HG02798 (cell line): Measurements from ENCODE around the gene KLHL11.
A peak's percentile ranks its signal among the peaks of the same experiment; 100 is the strongest.
"Not testable (repeated sequence)": the region's sequence is repeated elsewhere in the genome, so short reads cannot be mapped to it uniquely, and the experiment has no call there.

Experiments used
- ATAC-seq: cut with Tn5 transposase; IDR thresholded peaks from one replicate; pipeline ENCODE4 v1.9.1; 2021; ENCODE audit warnings: mild to moderate bottlenecking; ENCODE audit not compliant: unreplicated experiment, poor library complexity

The KLHL11 gene

GRCh38 chr17:41839448-41839847 lies 25.8 kb downstream of the KLHL11 start:
- not testable (repeated sequence) for ATAC-seq

GRCh38 chr17:41837761-41838538 lies 27.3 kb downstream of the KLHL11 start, which contains the start of gene KLHL10:
KLHL10 (plus strand) TSS chr17:41837825; CDS start chr17:41837933, 108 bp downstream.
- no peak for ATAC-seq

DNA sequence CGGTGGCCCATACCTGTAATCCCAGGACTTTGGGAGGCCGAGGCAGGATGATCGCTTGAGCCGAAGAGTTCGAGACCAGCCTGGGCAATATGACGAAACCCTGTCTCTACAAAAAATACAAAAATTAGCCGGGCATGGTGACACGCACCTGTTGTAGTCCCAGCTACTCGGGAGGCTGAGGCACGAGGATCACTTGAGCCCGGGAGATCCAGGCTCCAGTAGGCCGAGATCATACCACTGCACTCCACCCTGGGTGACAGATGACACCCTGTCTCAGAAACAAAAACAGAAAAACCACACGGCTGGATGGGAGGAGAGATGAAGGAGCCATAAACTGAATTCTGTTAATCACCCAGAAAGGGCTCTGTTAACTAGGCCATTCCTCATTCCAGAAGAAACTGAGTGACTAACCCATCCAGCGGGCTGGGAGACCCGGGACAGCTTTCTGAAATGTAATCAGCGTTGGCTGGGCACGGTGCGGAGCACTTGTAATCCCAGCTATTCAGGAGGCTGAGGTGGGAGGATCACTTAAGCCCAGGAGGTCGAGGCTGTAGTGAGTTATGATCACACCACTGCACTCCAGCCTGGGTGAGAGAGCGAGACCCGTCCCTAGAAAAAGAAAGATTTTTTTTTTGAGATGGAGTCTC lies 28.6 kb downstream of the KLHL11 start:
- no peak for ATAC-seq

DNA sequence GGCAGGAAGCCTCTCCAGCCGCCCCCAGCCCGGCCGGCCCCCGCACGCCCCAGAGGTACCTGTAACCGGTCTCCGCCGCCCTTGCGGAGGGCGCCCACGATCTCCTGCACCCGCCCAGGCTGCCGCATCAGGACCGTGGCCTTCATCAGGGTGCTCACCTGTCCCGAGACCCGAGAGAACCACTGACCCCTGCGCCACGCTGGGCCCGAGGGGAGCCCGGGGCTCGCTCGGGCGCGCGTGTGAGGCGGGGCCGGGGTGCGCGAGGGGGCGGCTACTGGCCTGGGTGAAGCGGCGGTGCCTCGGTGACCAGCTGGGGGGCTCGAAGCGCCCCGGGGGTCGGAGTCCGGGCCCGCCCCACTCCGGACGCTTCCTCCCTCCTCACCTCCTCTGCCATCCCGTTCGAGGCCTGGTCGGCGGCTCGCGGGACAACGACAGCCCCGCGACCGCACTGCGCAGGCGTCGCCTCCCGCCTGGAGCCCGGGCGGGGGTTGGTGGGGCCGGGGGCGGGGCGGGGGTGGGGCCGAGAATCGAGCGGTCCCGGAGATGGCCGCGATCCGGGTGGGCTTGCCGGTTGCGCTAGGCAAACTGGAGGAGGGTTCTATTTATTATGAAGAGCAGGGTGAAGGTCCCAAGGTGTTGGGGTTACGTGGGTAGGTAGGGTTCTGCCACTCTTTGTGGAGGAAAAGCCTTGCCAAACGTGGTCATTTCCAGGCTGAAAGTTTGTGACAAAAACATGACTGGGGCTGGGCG lies 29.2 kb downstream of the KLHL11 start, which contains the start of gene NT5C3B:
Gene NT5C3B (minus strand): TSS at position 433 of the 750 bp plus-strand sequence. CDS start 39 bp downstream, at position 394.
- ATAC-seq = peak; percentile 74

DNA sequence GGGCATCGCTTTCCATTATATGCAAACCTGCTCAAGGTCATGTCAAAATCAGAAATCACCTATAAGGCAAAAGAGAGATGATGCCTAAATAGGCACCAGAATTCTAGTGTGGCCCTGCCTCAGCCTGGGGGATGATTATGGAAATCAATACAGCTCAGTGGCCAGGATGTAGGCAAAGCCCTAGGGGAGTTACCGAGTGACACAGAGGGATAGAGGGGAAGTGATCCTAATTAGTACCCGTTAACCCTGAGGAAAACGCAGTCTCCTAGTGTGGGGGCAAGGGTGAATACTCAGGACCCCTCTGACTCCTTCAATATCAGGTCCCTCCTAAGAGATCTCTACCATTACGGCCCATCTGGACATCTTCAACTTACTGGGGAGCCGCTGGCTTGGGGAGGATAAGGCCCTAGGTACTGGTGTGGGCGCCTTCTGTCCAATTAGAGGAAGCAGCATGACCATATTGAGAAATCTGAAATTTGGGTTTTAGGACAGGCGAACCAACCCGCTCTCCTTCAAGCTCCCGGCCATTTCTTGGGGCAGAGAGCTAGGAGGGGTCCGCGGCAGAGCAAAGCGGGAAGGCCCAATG lies 29.9 kb downstream of the KLHL11 start:
- no peak for ATAC-seq

DNA sequence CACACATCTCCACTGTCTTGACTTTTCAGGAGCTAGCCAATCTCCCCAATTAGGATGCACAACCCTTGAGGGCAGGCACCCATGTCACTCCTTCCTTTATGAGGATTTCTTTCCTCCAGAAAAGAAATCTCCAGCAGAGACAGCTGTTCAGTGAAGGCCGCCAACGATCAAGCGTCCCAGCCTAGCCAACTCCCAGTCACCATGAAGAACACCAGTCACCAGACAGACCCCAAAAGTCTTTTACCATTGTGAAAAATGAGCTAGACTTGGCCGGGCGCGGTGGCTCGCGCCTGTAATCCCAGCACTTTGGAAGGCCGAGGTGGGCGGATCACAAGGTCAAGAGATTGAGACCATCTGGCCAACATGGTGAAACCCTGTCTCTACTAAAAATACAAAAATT lies 35.3 kb downstream of the KLHL11 start:
- not testable (repeated sequence) for ATAC-seq

DNA sequence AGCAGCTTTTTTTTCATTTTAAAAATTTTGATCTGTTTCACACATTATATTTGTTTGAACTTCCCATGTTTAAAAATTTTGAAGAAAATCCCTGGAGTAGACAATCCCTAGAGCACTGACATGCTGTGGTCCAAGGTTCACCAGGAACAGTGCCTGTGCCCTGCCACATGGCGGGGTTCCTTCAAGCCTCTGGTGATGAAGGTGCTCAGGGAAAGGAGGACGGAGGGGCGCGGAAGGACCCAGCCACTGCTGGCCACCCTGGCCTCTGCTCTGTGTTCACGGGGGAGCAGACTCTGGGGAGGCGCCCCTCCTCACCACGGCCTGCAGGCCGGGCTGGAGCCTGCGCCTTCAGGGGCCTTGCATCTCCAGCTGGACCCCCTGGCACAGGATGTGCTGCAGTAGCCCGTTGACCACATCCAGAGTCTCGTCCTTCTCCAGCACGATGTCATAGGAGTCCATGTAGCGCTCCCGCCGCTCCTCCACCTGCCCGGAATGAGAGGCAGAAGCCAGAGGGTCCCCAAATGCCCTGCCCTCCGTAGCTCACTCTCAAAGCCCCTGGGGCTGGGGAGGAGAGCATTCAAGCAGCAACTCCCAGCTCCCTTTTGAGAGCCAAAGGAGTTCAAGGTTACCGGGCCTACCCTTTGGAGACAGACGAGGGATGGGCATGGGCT lies 39.9 kb downstream of the KLHL11 start:
- no peak for ATAC-seq

GRCh38 chr17:41824086-41824485 lies 41.1 kb downstream of the KLHL11 start:
- no peak for ATAC-seq

DNA sequence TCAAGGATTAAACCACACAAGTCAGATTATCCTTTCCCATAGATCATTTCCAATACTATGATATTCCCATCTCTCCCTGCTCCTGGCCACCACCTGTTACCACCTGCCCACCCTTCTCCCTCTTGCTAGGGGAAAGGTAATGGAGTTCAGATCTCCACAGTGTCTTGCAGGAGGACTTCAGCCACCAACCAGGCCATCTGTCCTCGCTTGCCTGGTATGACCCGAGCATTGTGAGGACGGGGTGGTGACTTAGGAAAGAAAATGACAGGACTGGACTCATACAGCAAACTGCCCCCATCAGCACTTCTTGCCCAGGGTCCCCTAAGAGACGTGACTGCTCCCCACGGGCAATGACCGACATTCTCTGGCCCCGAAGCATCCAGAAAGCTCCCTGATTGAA lies 41.6 kb downstream of the KLHL11 start:
- ATAC-seq = no peak

GRCh38 chr17:41823141-41823524 lies 42.1 kb downstream of the KLHL11 start:
- ATAC-seq = no peak

DNA sequence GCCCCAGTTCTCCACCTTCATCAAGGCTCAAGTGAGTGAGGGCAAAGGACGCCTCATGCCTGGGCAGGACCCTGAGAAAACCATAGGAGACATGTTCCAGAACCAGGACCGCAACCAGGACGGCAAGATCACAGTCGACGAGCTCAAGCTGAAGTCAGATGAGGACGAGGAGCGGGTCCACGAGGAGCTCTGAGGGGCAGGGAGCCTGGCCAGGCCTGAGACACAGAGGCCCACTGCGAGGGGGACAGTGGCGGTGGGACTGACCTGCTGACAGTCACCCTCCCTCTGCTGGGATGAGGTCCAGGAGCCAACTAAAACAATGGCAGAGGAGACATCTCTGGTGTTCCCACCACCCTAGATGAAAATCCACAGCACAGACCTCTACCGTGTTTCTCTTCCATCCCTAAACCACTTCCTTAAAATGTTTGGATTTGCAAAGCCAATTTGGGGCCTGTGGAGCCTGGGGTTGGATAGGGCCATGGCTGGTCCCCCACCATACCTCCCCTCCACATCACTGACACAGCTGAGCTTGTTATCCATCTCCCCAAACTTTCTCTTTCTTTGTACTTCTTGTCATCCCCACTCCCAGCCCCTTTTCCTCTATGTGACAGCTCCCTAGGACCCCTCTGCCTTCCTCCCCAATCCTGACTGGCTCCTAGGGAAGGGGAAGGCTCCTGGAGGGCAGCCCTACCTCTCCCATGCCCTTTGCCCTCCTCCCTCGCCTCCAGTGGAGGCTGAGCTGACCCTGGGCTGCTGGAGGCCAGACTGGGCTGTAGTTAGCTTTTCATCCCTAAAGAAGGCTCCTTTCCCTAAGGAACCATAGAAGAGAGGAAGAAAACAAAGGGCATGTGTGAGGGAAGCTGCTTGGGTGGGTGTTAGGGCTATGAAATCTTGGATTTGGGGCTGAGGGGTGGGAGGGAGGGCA lies 42.7 kb downstream of the KLHL11 start:
- ATAC-seq = no peak

DNA sequence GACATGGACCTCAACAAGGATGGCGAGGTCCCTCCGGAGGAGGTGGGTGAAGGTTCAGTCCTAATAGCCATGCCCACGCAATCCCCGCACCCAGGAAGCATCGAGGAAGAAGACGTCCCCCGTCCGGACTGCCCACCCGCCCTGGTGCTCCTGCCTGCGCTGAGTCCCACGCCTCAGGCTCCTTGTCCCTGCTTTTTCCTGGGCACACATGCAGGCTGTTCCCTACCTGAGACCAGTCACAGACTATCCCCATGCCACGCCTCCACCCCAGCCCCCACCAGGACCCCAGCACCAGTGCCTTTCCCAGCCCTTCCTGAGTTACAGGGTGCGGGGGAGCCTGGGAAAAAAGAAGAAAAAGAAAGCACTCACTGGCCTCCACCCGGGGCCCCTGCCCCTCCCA lies 43.4 kb downstream of the KLHL11 start:
- ATAC-seq = no peak

DNA sequence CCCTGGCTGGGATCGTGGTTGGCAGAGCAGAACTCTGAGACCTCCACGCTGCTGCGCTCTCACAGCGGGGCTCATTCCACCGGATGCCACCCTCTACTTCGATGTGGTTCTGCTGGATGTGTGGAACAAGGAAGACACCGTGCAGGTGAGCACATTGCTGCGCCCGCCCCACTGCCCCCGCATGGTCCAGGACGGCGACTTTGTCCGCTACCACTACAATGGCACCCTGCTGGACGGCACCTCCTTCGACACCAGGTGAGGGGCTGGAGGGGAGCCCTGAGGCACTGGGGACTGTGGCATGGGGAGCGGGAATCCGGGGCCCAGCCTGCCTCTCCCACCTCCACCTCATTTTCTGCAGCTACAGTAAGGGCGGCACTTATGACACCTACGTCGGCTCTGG lies 47.2 kb downstream of the KLHL11 start:
- ATAC-seq = no peak

GRCh38 chr17:41816637-41817320 lies 48.4 kb downstream of the KLHL11 start:
- ATAC-seq = no peak

- no peak for ATAC-seq
Measured at GRCh38 chr17:41814195-41814594, 51.0 kb downstream of the KLHL11 start.

- ATAC-seq = no peak
Measured at GRCh38 chr17:41813699-41814124, 51.5 kb downstream of the KLHL11 start.

GRCh38 chr17:41813152-41813680 lies 52.0 kb downstream of the KLHL11 start:
- no peak for ATAC-seq
